H54 (cell line): ENCODE measurements around the gene VDAC2.
"Not testable (repeated sequence)": the region's sequence is repeated elsewhere in the genome, so short reads cannot be mapped to it uniquely, and the experiment has no call there.

Source experiments
- DNase-seq: peaks from one replicate; pipeline ENCODE4 v3.0.0; 2011; ENCODE audit warnings: low spot score, mixed read lengths; ENCODE audit not compliant: insufficient read length
- FAIRE-seq: peaks from 3 replicates; lab custom pipeline; 2011; peaks lifted over from hg19 to GRCh38; lab: Jason Lieb, UNC
- POLR2A ChIP-seq: IDR thresholded peaks from 2 replicates; pipeline ENCODE4 v1.6.1; 2011; ENCODE audit warnings: low read depth, mild to moderate bottlenecking, low read length

Gene VDAC2, protein sequence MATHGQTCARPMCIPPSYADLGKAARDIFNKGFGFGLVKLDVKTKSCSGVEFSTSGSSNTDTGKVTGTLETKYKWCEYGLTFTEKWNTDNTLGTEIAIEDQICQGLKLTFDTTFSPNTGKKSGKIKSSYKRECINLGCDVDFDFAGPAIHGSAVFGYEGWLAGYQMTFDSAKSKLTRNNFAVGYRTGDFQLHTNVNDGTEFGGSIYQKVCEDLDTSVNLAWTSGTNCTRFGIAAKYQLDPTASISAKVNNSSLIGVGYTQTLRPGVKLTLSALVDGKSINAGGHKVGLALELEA

DNA sequence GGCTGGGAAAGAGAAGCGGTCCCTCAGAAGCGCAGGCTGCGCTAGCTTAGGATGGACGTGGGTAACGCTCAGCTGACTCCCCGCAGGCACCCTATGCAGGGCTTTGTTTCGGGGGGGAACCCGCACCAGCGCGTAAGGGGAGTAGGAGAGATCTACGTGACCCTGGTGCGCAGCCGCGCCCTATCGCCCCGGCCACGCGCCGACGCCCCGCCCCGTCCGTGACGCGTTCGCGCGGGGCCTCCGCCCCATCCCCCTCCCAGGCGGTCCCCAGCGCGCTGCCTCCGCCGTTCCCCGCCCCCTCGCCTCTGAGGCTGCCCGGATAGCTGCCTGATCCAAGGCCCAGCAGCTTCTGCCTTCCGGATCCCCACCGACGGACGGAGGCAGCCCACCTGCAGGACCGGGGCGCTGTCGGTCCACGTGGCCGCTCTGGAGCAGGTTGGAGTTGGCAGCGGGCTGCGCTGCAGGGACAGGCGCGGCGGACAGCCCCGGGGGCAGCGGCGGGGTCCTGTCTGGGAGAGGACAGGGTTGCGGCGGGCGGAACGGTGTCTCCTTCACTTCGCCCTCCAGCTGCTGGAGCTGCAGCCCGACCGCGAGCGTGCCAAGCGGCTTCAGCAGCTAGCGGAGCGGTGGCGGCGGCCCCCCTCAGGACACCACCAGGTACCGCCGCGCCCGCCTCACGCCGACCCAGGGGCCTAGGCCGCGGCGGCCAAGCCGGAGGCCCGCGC lies at the start of gene VDAC2:
VDAC2 (plus strand) TSS at position 515 of the 725 bp plus-strand sequence. CDS start 363 bp downstream, outside the sequence.
- peak; percentile 80 for FAIRE-seq
- peak; percentile 90 for DNase-seq
- peak; percentile 69 for TF ChIP-seq POLR2A

DNA sequence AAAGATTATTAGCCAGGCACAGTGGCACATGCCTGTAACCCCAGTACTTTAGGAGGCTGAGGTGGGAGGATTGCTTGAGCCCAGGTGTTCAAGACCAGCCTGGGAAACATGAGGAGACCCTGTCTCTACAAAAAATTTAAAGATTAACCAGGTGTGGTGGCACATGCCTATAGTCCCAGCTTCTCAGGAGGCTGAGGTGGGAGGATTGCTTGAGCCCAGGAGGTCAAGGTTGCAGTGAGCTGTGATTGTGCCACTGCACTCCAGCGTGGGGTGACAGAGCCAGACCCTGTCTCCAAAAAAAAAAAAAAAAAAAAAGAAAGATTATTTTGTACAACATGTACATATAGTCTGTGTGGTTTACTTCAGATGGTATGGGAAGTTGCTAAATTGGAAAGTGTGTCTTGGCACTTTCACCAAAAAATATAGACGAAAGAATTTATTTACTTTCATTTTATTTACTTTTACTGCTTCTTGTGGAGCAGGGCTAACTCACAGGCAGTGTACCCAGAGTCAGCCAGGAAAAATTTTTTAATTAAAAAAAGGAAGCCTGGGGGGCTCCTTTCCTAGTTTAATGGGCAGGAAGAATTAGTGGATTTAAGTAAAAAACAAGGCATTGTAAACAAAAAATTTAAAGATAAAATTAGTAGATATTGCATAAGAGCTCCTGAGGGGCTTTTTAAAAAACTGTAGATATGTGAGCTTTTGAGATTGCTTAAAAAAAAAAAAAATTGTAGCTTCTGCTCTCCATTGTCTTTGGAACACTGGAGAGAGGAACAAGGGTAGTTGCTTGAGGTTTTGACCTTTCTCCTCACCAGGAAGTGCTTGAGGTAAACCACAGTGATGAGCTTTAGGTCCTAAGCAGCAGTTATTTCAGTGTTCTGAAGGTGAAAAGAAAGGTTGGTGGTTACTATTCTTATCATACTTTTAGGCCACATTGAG lies 44.6 kb upstream of the VDAC2 start:
- FAIRE-seq: peak; percentile 67
- TF ChIP-seq POLR2A: no peak
- DNase-seq: no peak

DNA sequence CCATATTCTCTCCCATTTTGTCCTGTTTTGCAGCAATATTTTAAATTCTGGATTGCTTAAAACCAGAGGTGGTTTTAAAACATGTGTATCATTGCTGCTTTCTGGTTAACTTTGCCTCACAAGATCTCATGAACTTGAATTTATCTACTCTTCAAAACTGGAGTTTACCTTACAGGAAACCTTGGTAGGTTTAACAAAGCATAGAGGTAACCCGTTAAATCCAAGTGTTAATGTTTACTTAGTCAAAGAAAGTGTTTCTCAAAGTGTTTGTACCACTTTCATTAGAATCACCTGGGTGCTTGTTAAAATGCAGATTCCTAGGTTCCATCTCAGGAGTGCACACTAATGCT lies 44.0 kb upstream of the VDAC2 start:
- no peak for DNase-seq
- no peak for FAIRE-seq
- no peak for TF ChIP-seq POLR2A

DNA sequence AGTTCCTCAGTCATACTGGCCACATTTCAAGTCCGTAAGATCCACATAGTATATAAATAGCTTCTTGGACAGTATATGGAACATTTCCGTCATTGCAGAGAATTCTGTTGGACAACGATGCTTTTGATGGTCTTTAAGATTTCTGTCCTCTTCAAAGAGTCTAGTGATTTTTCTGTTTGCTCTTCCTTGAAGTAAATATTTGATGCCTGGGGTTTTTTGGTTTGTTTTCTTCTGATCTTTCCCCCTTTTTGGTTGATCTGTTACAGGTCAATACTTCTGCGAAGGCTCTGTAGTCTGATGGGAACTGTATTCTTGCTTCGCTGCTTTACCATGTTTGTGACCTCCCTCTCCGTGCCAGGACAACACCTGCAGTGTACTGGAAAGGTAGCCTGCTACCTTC lies 42.3 kb upstream of the VDAC2 start:
- no peak for TF ChIP-seq POLR2A
- DNase-seq: no peak

DNA sequence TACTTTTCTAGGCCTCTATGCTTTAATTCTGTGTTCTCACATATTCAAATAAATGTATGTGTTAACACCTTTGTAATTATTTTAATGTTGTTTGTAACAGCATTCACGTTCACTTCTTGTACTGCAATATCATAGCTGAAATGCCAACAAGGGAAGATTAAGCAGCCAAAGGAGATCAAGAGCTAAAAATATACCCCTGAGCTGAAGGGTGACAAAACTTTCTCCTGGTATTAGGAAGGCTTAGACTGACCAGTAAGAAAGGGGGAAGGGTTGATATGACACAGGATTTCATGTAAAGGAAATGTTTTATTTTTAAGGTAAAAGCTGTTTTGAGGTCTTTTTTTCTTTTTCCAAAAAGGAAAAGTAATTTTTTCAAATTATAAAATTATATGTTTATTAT lies 40.4 kb upstream of the VDAC2 start:
- TF ChIP-seq POLR2A: no peak
- DNase-seq (no peak), FAIRE-seq (peak; percentile 74)

More for the DNA sequence above, 42.3 kb upstream of the VDAC2 start:
- FAIRE-seq: no peak

DNA sequence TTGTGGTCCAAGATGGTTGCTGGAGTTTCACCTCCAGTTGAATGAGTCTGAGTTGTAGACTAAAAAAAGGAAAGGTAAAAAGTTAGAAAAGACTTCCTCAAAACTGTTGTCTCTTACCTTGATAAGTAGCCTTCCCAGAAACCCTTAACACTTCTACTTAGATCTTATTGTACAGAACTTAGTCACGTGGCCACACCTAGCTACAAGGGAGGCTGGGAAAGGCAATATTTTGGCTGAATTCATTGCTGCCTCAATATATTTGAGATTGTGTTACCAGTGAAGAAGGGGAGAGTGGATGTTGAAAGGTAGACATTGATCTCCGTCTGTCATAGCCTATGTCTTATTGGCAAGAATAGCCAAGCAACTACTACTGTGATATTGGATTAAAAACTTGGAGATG lies 35.5 kb upstream of the VDAC2 start:
- peak; percentile 81 for FAIRE-seq
- DNase-seq: no peak
- no peak for TF ChIP-seq POLR2A

DNA sequence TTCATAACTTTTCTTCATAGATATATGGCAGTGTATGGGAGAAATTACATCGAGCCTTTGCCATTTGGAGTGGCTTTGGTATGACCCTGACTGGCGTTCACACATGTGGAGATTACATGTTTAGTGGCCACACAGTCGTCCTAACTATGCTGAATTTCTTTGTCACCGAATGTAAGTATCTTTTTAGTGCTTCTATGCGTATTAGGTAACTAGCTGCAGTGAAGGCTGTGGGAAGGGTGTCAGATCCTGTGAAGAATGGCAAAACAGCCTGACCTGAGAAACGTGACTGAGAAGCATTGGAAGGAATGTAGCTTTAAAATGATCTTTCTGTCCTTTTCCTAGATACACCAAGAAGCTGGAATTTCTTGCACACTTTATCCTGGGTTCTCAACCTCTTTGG lies 34.5 kb upstream of the VDAC2 start:
- TF ChIP-seq POLR2A: no peak
- DNase-seq (no peak), FAIRE-seq (peak; percentile 57)

DNA sequence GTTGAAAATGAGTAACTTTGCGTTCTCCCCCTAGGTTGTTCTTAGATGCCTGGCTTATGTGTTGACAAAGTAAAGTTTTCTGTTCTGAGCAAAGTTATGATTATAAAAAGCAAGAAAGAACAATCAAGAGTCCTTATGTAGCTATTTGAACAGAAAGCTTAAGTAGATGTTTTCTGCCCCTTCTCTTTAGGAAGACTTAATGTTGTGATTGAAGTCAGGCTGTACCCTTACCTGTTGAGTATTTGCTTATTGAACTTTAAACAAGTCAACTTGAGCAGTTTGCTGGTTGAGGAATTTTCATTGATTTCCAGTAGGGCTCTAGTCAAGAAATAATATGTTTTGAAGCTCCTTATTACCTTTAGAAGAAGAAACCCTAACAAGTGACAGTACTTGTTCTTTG lies 33.9 kb upstream of the VDAC2 start:
- no peak for TF ChIP-seq POLR2A
- no peak for DNase-seq
- FAIRE-seq: no peak

DNA sequence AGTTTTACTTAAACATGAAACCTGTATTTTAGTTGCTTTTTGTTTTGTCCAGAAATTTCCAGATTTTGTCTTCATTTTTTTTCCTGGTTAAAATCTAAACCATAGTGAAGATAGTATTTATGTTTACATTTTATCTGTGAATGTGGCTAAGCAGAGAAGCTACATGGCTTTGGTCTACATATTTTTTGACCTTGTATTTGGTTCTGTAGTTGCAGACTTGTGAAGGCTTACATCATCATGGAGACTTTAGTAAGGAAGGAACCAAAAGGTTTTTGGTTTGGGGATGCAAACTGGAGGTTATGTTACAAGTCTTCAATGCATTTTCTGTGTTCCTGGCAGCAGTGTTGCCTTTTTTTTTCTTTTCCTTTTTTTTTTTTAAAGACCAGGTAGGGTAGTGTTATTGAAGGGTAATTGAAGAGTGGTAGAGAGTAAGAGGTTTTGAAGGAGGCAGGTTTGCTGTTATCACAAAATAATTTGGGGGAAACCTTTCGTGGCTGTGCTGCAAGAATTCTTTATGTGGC lies 30.9 kb upstream of the VDAC2 start:
- DNase-seq: no peak
- TF ChIP-seq POLR2A: no peak
- FAIRE-seq: no peak

DNA sequence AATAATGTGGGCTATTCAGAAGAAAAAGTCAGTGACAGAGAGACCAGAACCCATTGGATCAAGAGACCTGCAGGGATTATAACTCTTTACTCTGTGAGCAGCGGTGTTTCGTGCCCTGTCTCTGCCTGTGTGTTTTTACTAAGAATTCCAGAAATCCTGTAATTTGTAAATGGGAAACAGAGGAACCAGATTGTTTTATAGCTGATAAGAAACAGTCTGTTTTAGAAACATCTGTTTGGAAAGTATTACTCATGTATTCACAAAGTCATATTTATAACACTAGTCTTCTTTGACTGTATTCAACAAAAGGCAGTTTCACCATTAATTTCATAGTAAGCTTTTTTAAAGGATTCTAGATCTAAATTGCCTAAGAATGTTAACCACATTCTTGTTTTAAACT lies 30.0 kb upstream of the VDAC2 start:
- FAIRE-seq (no peak), DNase-seq (no peak)

DNA sequence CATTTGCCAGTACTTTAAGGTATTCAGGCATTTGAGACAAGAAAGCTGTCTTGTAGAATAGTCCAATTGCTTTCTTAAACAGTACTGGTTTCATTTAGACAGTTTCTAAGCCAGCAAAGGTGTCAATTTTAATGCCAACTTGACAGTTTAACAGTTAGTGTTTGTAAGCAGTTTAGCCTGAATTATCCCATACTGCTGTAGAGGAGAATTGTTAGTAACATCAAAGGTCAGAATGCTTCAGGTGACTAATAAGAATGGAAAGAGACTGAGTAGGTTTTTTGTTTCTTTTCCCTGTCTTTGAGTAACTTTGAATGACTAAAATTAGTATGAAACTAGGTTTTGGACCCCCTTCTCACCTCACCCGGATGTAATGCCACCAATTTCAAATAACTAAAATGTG lies 29.5 kb upstream of the VDAC2 start:
- TF ChIP-seq POLR2A: no peak
- DNase-seq (no peak), FAIRE-seq (peak; percentile 61)

More for the DNA sequence above, 30.0 kb upstream of the VDAC2 start:
- TF ChIP-seq POLR2A: no peak

DNA sequence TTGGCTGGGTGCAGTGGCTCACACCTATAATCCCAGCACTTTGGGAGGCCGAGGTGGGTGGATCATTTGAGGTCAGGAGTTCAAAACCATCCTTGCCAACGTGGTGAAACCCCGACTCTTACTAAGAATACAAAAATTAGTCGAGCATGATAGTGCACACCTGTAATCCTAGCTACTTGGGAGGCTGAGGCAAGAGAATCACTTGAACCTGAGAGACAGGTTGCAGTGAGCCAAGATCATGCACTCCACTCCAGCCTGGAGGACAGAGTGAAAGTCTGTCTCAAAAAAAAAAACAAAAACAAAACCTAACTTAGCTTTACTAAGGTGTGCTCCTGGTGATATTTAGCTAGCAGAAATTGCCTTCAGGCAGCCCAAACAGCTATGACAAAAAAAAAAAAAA lies 24.3 kb upstream of the VDAC2 start:
- DNase-seq (no peak), FAIRE-seq (no peak)
- TF ChIP-seq POLR2A: no peak

DNA sequence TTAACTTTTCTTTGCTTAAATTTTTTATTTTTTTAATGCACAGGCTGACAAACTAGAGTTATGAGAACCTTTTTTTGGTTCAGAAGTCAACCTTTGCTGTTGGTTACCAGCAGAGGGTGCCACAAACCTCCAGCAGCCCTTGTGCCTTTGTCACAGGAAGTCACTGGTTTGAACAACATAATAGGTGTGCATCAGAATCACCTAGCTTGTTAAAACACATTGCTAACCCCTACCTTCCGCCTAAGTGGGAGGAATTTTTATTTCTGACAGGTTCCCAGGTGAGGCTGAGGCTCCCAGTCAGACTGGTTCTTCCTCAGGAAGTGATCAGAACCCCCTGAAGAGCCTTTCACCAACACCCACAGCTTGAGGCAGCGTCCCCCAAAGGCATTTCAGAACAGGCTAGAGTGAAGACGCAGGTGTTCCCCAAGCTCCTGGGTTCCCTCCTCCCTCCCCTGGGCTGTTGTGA lies 22.6 kb upstream of the VDAC2 start:
- peak; percentile 49 for DNase-seq
- FAIRE-seq: peak; percentile 73

DNA sequence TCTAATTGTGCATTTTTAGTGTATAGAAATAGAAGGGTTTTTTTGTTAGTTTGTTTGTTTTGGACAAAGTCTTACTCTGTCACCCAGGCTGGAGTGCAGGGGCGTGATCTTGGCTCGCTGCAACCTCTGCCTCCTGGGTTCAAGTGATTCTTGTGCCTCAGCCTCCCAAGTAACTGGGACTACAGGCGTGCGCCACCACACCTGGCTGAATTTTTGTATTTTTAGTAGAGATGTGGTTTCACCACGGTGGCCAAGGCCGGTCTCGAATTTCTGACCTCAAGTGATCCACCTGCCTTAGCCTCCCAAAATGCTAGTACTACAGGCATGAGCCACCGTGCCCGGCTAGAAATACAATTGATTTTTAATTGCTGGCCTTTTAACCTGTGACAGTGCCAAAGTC lies 22.1 kb upstream of the VDAC2 start:
- not testable (repeated sequence) for FAIRE-seq, DNase-seq

More for the DNA sequence above, 22.6 kb upstream of the VDAC2 start:
- TF ChIP-seq POLR2A: no peak
